ENCODE measurements around the gene SERGEF. TPM values are rescaled to one million over a fixed set of nuclear protein-coding genes. Genes with fewer than 3 reads are reported as not detected.
"Not testable (repeated sequence)": the region's sequence is repeated elsewhere in the genome, so short reads cannot be mapped to it uniquely, and the experiment has no call there.

SERGEF gene
- total RNA-seq, 1 donor from 2014 or later = 15.2 TPM

DNA sequence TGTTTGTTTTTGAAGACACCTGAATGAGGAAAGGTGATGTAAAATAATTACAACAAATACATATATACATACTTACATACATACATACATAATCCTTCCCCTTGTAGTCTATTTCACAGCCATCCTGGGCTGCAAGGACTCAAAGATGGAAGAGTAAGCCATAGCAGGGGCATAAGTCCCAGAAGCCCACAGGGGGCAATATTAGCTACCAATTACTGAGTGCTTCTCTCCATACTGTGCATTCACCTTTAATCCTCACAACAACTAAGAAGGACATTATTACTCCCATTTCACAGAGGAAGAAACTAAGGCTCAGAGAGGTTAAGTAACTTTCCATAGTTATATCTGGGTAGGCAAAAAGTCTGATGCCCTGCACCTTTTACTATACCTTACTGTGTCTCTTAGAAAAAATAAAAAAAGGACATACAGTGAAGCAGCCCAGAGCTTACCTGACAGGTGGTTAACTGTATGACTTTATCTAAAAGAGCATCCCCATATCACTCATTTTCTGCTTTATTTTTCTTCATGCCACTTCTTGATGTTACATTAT lies 2.7 kb downstream of the SERGEF start:
- intact Hi-C loops (cut with DNase I) = loop anchor here (5.0 kb wide), 2 partner anchors 92 to 312 kb away; partner anchors contain the start of genes GTF2H1 and HPS5
- ATAC-seq (no peak), DNase-seq (ENCODE audit: missing footprints) (no peak)

DNA sequence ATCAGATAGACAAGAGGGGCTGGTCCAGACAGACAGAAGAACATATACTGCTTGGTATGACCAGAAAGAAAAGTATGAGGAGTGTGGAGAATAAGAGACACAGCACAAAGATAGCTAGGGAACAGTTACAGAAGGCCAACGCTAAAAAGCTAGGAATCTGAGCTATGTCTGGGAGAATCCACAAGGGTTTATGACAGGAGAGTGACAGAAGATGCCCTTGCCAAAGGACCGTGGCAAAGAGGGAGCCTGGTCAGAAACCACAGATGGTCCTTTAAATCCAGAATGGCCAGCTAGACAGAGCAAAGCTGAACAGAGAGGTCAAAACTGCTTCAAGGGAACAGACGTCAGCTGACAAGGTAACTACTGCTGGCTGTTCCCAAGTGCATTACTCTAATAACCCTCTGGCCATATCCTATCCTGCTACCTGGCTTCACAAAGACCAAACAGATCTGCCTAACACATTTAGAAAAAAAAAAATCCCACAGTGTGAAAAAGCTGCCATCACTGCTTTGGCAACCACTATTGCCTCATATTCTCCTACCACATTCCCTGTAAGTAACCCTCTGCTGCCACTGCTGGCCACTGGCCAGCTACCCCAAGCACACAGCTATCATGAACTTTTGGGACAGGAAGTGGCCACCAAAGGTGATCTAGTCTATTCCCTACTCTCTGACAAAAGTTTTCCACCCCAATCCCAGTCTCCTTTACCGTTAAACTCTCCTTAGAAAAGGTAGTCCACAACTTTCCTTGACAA lies 7.3 kb downstream of the SERGEF start:
- DNase-seq (ENCODE audit: missing footprints) = no peak

DNA sequence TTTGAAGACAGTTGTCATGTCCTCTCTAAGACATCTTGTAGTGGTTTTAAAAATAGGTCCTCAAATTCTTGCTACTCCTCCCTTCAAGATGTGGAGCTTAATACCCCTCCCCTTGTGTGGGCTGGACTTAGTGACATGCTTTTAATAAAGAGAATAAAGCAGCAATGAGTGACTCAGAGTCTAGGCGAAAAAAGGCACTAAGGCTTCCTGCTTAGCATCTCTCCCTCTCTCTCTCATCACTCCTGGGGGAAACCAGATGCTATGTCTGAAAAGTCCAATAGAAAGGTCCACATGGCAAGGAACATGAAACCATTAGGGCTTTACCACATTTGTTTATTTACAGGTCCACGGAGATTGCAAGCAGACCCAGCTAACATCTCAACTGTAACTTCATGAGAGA lies 11.7 kb downstream of the SERGEF start:
- ATAC-seq (no peak), DNase-seq (ENCODE audit: missing footprints) (no peak)
- intact Hi-C loops (cut with DNase I) = no loop called here

More for the DNA sequence above, 7.3 kb downstream of the SERGEF start:
- no peak for ATAC-seq
- intact Hi-C loops (cut with DNase I) = no loop called here

DNA sequence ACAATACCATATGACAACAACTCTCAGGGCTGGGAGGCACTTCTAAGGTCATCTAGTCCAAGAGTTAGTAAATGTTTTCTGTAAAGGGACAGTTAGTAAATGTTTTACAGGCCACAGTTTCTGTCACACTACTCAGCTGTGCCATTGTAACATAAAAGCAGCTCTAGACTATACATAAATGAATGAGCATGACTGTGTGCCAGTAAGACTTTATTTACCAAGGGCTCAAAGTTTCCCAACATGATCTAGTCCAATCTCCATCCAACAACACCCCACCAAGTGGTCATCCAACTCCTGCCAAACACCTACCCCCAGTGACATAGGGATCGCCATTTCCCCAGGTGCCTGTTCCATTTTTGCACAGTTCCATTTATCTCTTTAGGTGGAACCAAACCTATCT lies 12.1 kb downstream of the SERGEF start:
- ATAC-seq = no peak
- intact Hi-C loops (cut with DNase I) = no loop called here
- DNase-seq (ENCODE audit: missing footprints) = no peak

DNA sequence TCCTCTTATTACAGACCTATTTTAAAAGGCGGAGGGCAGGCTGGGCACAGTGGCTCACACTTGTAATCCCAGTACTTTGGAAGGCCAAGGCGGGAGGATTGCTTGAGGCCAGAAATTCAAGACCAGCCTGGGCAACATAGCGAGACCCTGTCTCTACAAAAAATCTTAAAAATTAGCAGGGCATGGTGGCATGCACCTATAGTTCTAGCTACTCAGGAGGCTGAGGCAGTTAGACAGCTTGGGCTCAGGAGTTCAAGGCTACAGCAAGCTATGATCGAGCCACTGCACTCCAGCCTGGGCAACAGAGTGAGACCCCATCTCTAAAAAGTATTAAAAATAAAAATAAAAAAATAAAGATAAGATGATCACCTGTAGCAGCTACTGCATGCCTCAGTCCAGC lies 12.7 kb downstream of the SERGEF start:
- DNase-seq (ENCODE audit: missing footprints); intact Hi-C loops (cut with DNase I); ATAC-seq: not testable (repeated sequence)

DNA sequence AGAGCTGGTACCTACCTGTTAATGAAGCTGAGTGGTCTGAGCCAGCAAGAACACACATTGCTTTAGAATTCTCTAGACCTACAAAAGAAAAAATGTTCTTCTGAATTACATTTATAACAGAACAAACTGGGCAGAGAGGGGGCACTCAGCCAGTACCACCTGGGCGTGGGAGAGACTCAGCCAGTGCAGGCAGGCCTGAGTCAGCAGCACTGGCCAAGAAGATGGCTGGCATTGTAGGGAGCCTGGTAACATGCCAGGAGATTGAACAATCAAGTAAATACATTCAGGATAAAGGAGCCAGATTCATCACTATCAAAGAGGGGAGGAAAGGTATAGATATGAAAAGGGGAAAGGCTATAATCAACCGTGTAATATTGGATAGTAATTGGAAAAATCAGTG lies 19.9 kb downstream of the SERGEF start:
- ATAC-seq (no peak), DNase-seq (ENCODE audit: missing footprints) (no peak)
- intact Hi-C loops (cut with DNase I) = loop anchor here (5.0 kb wide), 1 partner anchor 114 kb away; the partner anchor contains the start of gene SAAL1

DNA sequence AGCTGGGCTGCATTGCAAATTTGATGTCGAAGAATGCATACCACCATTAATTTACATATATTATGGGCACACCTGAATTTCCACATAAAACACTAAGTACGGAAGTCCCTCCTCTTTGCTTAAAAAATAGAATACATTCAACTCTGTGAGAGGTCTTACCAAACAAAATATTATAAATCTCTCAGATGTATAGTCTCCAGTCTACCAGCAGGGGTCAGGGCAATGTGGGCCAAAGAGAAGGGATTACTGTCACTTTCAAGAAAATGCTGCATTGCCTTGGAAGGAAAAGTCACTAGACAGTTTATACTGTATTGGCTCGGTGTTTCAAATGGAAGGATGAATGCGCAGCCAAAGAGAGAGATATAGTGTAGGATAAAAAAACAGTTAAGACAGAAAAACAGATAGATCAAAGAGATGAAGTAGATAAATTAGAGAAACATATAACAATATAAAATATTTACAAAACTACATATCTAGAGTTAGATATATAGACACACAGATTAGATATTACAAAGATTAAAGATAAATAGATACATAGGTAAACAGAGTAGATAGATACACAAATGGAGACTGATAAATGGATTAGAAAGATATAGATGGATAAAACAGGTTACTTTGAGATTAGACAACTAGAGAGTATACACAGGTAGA lies 20.9 kb downstream of the SERGEF start:
- DNase-seq (ENCODE audit: missing footprints) = no peak
- peak; percentile 44 for ATAC-seq
- intact Hi-C loops (cut with DNase I) = loop anchor here (5.0 kb wide), 1 partner anchor 115 kb away; the partner anchor contains the start of gene SAAL1

DNA sequence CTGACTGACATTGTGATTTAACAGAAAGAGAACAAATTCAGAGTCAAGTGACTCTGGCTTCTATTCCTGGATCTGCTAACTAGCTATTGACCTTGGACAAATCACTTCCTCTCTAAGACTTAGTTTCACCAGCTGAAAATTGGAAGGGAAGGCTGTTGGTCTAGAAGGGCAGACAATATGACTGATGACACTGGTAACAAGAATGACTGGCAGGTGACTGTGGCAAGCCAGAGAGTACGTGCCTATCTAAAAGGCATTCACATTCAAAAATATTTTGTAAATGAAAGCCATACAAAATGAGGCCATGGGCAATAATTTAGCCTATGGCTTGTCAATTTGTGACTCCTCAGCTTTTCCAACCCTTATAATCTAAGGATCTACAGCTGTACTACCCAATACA lies 23.5 kb downstream of the SERGEF start:
- DNase-seq (ENCODE audit: missing footprints) = no peak
- intact Hi-C loops (cut with DNase I) = no loop called here
- ATAC-seq = no peak

DNA sequence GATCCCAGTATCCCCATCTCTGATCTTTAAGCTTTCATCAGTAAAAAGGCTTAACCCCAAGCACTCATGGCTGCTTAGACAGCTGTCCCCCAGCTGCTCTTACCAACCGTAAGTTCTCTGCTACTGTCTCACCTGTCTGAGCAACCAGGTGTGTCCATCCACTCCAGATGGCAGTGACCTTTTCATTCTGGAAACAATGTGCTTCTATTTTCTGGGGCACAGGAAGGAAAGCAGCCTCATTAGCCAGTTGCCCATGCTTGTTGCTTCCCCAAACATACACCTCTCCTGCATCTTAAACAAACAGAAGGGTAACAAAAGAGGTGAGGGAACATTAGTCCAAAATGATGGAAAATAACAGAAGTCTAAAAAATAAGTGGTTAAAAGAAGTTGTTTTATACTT lies 24.4 kb downstream of the SERGEF start:
- ATAC-seq = no peak
- intact Hi-C loops (cut with DNase I) = no loop called here
- DNase-seq (ENCODE audit: missing footprints) = no peak

DNA sequence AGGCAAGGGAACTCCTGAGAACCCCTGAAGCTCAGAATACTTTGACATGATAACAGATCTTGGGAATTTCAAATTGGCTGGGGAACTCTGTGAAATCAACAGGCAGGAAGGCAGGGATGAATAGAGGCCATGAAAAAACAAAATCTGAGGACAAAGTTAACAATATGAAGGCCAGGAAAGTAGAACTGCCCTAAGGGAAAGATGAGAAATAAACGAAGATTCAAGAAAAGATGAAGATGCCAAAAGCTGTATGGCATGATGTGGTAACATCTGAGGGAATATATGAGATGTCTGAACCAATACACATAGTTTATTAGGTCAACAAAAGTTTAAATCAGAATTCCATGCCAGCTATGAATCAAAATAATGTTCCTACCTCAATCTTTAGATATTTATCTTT lies 25.0 kb downstream of the SERGEF start:
- intact Hi-C loops (cut with DNase I) = no loop called here
- ATAC-seq (no peak), DNase-seq (ENCODE audit: missing footprints) (no peak)

DNA sequence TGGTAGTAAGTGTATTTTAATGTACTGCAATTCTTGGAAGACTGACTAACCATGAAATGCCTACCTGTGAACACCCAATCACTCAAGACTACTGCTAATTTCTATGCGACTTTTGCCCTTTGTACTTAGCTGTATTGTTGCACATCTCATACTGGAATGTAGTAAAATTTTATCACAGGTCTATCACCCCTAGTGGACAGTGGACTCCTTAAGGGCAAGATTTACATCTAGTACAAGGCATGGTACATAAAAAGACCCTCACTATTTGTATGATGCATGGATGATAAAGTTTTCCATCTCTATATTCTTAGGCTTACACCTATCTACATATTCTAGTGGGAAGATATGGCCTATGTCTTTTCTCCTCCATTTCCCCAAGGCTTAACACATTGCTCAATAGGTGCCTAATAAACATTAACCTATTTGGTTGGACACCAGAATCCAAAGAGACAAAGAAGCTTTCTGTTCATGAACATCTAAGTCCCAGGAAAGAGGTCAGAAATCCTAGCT lies 26.1 kb downstream of the SERGEF start:
- ATAC-seq = no peak
- intact Hi-C loops (cut with DNase I) = no loop called here
- no peak for DNase-seq (ENCODE audit: missing footprints)

DNA sequence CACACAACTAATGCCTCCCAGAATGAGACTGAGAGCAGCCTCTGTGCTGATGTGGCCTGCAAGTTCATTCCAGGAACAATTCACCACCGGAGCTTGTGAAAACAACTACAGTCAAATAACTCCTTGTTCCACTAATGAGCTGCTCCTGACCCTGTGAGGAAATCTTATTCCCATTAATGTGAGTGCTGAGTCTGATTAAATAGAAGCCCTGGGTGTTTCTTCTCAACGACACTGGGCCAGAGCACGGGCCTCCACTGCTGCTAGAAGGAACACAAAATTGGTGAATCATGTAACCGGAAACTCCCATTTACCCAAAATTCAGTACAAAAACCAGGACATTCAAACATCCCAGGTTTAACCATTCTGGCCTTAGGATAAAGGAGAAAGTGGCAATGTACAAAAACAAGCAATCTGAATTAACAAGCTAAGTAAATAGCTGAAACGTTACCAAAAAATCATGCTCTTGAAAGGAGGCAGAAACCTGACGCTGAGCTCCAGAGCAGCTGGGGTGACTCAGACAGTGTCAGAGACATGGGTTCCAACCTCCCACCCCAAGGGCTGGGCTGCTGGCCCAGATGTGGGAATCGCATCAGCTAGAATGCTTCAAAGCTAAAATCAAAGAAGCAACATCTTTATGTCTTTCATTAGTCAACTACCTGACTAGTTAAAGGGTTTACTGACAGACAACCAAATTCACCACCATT lies 26.7 kb downstream of the SERGEF start:
- ATAC-seq (peak; percentile 62), DNase-seq (ENCODE audit: missing footprints) (no peak)
- intact Hi-C loops (cut with DNase I) = no loop called here

DNA sequence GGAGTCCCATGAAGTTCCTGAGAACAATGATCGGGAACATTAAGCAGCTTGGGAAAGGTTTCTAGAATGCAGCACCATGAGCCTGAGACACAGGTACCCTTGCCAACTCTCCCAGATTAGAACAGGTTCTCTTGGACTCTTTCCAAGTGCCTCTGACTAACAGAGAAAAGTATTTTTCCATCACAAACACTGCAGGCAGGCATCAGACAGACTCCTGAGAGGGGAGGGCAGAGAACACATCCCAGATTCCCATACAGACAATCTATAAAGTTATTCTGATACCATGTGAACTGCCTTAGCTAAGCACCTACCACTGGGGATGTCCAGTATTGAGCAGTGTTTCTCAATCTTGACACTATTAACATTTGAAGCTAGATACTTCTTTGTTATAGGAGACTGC lies 27.3 kb downstream of the SERGEF start:
- intact Hi-C loops (cut with DNase I) = no loop called here
- no peak for DNase-seq (ENCODE audit: missing footprints)
- peak; percentile 55 for ATAC-seq

DNA sequence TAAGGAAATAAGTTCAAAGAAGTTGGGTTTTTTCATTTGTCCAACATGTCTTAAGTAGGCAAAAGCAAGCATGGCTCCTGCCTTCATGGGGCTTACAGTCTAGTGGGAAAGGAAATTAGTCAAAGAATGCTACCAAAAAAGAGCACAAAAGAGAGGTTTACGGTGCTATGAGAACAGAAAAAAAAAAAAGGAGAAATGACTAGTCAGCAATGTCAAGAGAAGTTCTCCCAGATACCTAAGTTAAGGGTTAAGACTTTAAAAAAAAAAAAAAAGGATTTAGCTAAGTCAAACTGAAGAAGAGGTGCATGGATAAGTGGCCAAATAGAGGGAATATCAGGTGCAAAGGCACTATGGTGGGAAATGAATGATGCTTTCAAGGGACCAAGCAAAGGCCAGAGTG lies 29.3 kb downstream of the SERGEF start:
- ATAC-seq = no peak
- intact Hi-C loops (cut with DNase I) = no loop called here
- DNase-seq (ENCODE audit: missing footprints) = no peak

DNA sequence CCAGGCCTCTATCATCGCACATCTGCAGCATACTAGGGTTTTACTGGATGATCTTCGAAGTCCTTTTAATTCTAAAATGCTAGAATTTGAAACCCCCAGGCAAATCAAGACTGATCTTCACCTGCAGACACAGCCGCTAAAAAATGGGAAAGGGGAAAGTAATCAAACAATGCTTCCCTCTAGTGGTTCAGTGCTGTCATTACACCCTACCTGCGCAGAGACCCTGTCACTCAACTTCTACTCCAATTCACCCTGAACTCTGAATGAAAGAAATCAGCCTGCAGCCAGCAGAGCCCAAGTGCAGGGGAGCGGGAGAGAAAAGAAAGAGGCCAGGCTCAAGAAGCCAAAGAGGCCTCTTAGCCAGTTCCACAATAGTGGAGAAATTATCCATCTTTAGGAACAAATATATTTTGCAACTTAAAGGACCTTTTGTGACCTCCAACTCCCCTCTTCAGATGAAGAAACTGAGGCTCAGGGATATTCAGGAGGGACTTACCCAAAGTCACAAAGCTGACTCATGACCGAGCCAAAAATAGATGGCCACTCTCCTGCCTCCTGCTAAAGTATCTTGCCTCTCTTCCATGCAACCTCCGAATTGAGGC lies 33.0 kb downstream of the SERGEF start:
- intact Hi-C loops (cut with DNase I) = loop anchor here (1.0 to 10.0 kb wide), 4 partner anchors 135 to 381 kb away; no protein-coding TSS in a partner anchor

DNA sequence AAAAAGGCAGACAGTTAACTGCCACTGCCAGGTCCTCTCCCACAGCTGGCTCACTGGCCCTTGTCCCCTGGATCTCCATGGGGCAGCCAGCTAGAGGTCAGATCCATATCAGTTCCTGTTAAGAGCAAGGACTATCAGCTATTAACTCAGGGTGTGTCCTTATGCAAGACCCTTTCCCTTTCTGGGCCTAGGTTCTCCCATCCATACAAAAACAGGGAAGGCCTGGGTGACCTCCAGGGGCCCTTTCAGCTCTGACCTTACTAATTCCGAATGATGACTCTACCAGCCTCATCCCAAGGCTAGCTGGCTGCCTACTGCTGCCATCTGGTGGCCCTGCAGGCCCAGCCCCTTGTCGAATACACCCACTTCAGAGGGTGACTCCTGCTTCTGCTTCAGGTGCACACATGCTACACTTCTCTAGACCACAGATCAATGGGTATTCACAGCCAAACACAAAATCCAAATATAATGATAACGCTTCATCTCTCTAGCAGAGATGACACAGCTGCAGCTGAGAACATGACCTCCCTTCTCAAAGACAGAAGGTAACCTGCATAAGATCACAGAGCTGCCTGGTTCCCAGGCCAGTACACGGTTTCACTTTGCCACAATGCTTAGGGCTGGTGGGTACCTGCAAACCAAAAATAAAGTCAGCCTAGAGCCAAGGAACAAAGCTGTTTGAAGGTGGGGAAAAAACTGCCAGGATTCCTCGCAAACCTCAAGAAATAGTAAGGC lies 34.1 kb downstream of the SERGEF start:
- DNase-seq (ENCODE audit: missing footprints) (no peak), ATAC-seq (peak; percentile 79)
- intact Hi-C loops (cut with DNase I) = loop anchor here (1.0 to 10.0 kb wide), 4 partner anchors 134 to 380 kb away; no protein-coding TSS in a partner anchor

More for the DNA sequence above, 33.0 kb downstream of the SERGEF start:
- DNase-seq (ENCODE audit: missing footprints) (no peak), ATAC-seq (peak; percentile 40)

DNA sequence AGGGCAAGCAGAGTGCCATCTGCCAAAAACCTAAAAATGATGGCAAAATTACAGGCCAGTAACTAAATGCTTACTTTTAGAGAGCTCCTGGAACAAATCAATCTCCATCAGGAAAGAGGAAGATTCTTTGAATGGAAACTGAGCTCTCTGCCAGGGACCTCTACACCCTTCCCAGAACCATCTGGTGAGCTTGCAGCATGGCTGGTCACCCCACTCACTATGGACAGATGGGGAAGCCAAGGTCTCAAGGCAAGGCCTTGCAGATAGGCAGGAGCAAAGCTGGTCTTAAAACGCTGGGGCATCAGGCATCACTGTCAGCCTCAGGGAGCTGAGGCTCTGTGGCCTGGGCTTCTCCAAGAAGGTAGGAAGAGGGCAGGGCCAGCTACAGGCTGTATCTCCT lies 36.2 kb downstream of the SERGEF start:
- ATAC-seq (no peak), DNase-seq (ENCODE audit: missing footprints) (no peak)
- intact Hi-C loops (cut with DNase I) = loop anchor here (10.0 kb wide), 1 partner anchor 132 kb away; no protein-coding TSS in a partner anchor

DNA sequence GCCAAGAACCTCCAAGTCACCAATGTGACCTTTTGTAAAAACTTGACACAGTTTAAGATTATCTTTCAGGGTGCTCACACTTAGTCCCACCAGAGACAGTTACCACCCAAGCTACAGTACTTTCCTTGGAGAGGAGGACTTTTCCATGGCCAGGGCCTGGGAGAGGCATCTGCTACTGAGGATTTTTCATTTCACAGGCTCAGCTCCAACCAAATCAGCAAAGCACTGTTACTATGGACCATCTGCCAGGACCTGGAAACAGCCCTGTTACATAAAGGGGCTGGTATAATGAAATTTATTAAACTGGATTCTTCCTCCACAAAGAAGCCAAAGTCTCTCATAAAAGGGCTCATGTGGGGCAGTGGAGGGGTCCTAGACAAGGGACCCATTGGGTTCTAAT lies 38.6 kb downstream of the SERGEF start:
- DNase-seq (ENCODE audit: missing footprints) (no peak), ATAC-seq (no peak)
- intact Hi-C loops (cut with DNase I) = loop anchor here (10.0 kb wide), 1 partner anchor 129 kb away; no protein-coding TSS in a partner anchor

All from Right ventricle myocardium inferior (tissue), 1 donor.